HG02798 (cell line): ENCODE data around the gene ANKRD28.

ENCODE experiments used
- ATAC-seq: cut with Tn5 transposase; IDR thresholded peaks from one replicate; pipeline ENCODE4 v1.9.1; 2021; ENCODE audit warnings: mild to moderate bottlenecking; ENCODE audit not compliant: unreplicated experiment, poor library complexity

Gene ANKRD28

GRCh38 chr3:15804553-15805095 is 6.8 kb upstream of the ANKRD28 start:
- peak; percentile 50 for ATAC-seq

GRCh38 chr3:15803921-15804320 is 6.1 kb upstream of the ANKRD28 start:
- no peak for ATAC-seq

DNA sequence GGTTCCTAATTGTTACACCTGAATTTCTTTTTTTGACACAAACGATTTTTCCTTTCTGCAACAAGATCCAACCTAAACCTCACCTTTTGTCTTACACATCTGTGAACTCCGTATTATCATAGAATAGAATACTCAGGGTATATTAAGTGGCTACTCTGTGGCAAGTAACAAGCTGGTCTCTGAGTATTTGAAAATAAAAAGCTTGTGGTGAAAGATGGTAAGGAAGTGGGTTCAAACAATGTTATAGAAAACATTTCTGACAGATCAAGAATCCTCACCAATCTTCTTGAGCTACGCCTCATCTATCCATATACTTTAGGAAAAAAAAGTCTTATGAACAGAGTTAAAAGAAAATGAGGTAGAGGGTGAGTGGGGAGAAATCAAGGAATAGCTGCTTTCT is 3.5 kb upstream of the ANKRD28 start:
- ATAC-seq = no peak

DNA sequence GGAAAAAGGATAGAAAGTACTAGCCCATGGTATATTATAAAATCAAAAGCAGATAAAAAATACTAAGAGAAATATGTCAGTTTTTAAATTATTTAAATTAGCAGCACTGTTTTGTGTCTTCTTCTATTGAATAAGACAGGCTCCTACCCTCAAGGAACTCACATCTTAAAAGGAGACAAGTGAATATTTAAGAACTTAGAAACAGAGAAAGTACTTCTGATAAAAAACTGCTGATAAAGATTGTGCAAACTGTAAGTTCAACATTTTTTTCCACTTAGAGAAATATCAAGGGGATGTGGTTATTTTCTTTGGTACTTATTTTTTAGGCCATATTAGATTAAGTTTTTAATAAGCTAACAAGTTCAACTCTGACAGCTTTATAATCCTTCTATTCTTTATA is 3.0 kb upstream of the ANKRD28 start:
- no peak for ATAC-seq

DNA sequence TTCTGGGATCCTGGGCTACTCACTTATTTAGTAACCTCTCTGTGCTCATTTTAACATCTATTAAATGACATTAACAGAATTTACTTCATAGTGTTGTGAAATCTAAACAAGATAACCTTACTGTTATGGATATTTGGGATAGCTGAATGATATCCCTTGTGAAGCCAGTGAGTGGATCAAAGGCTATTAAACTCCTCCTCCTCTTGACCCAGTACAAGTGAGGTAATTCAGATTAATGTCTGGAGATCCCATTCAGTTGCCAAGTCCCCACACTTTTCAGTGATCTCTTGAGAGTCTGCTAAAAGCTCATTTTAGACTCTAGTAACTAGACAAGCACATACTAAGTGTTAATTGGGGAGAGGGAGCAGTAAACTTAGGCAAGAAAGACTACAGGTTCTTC is 2.5 kb upstream of the ANKRD28 start:
- ATAC-seq = no peak

GRCh38 chr3:15798533-15799245 is 910 bp upstream of the ANKRD28 start:
- no peak for ATAC-seq

DNA sequence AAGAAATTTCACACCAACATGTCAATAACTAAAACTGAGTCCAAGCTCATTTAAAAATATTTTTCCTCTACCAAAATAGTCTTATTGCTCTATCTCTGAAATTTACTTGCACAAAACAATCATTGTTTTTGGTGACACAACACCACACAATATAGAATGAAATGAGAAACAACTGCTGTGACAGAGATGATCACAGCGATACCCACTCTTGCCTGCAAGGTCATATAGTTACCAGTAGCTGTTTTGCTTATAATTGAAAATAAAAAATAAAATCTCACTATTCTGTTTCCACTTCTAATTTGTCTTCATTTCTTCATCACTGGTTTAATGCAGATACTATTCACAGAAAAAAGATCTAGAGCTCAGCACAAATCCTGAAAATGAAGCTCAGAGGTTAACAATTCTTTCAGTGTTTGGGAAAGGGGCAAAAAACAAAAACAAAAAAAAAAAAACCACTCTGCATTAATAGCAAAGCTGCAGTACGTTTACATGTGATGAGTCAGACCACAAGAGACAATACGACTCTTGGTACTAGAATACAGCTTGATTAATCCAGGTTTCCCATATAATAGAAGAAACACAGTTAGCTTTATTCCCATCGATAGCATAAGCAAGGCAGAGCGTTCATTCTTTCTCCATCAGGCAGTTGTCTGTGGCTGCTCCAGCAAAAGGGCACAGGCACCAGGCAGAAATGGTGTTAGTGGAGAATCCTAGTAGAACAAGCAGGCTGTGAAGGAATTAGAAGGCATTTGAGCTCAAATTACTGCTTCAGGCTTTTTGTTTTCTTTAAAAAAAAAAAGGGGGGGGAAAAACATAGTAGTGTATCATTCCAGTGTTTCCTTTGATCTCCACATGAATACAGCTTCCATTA is 773 bp downstream of the ANKRD28 start:
- no peak for ATAC-seq

- ATAC-seq = no peak
Measured at GRCh38 chr3:15796331-15796730, 1.4 kb downstream of the ANKRD28 start.

DNA sequence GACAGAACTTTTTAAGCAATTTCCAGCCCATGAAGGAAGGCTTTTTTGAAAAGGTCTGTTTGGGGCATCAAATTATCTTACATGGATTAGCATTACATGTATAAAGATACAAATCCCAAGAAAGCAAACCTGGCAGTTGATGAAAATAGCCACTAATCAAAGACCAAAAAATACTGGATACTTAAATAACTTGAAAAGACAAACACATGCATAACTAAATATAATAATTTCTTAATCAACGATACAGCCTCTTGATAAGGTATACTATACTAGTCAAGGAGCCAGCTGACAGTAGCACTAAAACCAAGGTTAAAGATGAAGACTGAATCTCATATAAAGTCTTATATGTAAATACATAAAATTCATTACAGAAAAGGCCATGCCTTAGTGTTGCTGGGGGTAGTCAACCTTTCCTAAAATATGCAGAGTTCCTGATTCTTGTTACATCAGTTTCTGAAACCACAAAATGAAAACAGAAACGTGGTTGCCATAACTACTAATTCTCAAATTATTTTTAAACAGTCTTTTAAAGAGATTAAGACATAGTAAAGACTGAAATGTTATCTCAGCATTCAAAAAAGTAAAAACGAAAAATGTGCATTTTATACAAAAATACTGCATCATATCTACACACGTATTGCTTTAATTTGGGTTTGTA is 2.0 kb downstream of the ANKRD28 start:
- peak; percentile 41 for ATAC-seq

DNA sequence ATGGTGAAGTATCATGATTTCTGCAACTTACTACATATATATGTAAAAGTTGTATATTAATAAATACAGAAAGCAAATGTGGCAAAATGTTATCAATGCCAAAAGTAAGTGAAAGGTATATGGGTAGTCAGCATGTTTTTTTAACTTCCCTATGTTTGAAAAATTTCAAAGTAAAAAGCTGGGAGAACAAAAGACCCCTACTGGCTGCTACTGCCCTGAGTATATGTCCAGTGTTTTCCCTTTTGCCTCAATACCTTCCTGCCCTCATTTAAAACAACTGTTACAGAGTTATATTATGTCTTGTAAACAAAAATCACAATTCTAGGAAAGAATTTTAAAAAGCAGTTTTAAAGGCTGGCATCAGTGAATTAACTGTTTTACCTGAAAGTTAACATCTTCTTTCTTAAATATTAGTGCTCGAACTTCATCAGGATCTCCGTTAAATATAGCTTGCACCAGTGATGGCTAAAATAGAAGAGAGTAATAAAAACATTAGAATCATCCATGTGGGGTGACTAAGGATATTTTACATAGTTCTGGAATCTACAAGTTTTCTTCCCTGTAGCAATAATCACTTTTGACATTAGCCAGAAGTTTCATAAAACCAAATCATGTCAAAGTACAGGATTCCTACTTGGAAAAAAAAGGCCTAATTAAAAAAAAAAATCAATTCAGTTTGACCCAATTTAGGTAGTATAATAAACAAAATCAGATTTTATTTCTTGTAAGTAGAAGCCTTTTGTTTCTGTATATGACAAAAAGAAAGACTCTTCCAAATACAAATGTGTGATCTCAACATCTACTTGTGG is 2.7 kb downstream of the ANKRD28 start:
- ATAC-seq = no peak

DNA sequence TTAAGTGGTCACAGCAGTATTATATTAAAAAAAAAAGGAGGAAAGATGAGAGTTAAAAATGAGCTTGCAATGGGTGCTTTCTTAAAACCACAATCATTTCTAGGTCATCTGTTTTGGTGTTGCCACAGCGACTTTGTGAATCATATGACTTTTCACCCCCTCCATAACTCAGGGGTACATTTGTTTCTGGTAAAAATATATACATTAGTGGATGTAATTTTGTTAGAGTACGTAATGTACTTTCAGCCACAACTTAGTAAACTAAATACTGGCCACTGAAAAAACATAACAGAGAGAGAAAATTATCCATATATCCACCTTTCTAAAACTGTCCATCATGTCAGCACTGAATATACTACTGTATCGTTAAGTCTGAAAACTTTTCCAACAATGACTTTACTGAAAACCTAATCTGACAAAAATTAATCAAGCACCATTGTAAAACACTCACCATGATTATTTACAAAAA is 3.4 kb downstream of the ANKRD28 start:
- ATAC-seq = no peak

GRCh38 chr3:15791525-15791924 is 6.3 kb downstream of the ANKRD28 start:
- no peak for ATAC-seq

- no peak for ATAC-seq
Measured at GRCh38 chr3:15787941-15788340, 9.8 kb downstream of the ANKRD28 start.

GRCh38 chr3:15787526-15787925 is 10.3 kb downstream of the ANKRD28 start:
- no peak for ATAC-seq

DNA sequence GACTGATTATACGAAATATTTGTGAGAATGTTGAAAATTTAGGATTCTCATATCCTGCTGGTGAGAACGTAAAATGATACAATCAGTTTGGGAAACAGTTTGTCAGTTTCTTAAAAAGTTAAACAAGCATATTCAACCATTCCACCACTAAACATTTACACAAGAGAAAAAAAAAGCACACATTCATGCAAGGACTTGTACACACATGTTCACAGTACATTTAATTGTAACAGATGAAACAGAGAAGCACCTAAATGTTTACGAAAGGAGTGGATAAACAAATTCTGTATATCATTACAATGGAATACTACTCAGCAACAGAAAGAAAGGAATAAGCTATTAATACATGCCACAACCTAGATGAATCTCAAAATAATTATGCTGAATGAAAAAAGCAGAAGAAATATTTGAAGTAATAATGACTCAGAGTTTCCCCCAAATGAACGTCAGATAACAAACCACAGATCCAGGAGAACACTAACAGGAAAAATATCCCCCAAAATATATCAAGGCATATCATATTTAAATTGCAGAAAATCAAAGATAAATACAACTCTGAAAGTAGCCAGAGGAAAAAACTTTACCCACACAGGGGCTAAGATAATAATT is 14.3 kb downstream of the ANKRD28 start:
- no peak for ATAC-seq

GRCh38 chr3:15782429-15782828 is 15.3 kb downstream of the ANKRD28 start:
- no peak for ATAC-seq

DNA sequence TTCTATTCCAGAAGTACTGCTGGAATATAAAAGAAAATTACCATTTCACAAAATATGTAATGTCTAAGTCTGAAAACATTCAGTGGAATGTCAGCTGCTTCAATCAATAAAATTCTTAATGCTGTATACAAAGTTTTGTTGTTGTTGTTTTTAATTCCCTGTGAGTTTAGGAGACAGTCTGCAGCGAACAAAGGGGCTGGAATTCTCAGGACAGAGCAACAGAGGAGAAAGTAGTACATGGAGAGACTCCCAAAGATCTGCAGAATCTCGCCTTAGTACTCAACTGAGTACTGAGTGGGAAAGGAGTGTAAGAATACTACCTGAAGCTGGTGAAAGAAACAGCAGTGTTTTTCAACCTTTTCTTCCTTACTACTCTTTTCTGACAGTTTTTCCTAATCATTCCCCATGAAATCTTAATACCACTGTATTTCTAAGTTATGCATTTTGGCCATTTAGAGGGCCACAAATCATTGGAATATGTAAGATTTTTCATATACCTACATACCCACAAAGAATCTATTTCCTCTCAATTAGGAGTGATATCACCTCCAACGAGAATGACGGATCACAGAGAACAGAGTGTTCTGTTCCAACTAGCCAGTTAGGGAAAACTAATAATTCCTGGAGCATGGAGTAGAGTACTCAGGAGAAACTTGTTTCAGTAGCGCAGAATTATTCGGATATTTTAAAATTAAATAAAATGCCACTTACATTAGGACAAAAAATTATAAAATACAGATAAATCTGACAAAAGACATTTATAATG is 16.0 kb downstream of the ANKRD28 start:
- ATAC-seq = no peak

GRCh38 chr3:15781131-15781530 is 16.6 kb downstream of the ANKRD28 start:
- no peak for ATAC-seq

DNA sequence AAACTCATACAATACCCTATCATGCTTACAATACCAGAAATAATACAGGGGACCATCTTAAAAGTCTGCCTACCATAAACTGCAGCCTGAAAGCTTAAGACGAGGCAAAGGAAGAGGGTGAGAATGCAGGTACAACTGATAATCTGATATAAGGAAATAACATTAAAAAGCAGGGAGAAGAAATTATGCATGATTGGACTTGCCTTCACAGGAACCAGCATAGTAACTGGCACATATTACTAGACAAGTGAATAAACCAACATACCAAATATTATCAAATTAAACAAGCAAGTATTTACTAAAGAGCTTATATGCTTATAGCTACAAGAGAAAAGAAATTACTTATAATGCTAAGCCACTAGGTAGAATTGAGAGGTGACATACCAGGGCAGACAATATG is 18.7 kb downstream of the ANKRD28 start:
- no peak for ATAC-seq
